ENCODE results near the gene MOGAT3. TPM values are rescaled to one million over a fixed set of nuclear protein-coding genes. Genes with fewer than 3 reads are reported as not detected.
A peak's percentile ranks its signal among the peaks of the same experiment; 100 is the strongest.

Gene MOGAT3
- total RNA-seq, 1 experiment from 2014 or later, result 0.81 TPM

GRCh38 chr7:101202603-101202918, 1.7 kb upstream of the MOGAT3 start:
- CTCF ChIA-PET, result interaction anchor here (1.0 to 5.3 kb wide), 9 partner anchors 10 to 313 kb away, joined by 3 to 57 read pairs (median 10); partner anchors contain the start of genes FIS1, PLOD3, UFSP1 and ZNHIT1
- Mint-ChIP-seq H3K4me3 (peak overlapping the region; percentile 72), H3K9me3 (no peaks in the 10 kb centered on the region)

GRCh38 chr7:101201695-101202602, 1.1 kb upstream of the MOGAT3 start:
- ChIA-PET CTCF (interaction anchor here (0.5 to 5.3 kb wide), 14 partner anchors 10 to 1097 kb away, joined by 3 to 57 read pairs (median 4); partner anchors contain the start of genes FIS1, PLOD3, UFSP1 and ZNHIT1), POLR2A (interaction anchor here (0.6 to 1.4 kb wide), 4 partner anchors 16 to 124 kb away, joined by 5 to 8 read pairs (median 6); partner anchors contain the start of genes PLOD3 and ZNHIT1)
- H3K9me3 Mint-ChIP-seq, result no peaks in the 10 kb centered on the region
- H3K27me3 Mint-ChIP-seq (ENCODE audit: low read depth), result peaks cover 16% of the 10 kb centered on the region
- peaks cover 28% of the 10 kb centered on the region for H3K4me1 Mint-ChIP-seq
- peak; percentile 62 for ATAC-seq
- H3K4me3 Mint-ChIP-seq, result peak overlapping the region; percentile 72
- DNase-seq (ENCODE audit: low spot score), result peak; percentile 56
- H3K36me3 Mint-ChIP-seq, result no peaks in the 10 kb centered on the region
- H3K27ac Mint-ChIP-seq, result no peak overlapping the region
- peak; percentile 64; the same call in 1 of the 2 replicates for TF ChIP-seq ZBTB43 (CRISPR knock-in tag; IDR thresholded peaks at IDR 0.05)
- TF ChIP-seq SMAD3 (CRISPR knock-in tag; IDR thresholded peaks at IDR 0.05; ENCODE audit: borderline replicate concordance), result no peak
- 0 out of 2 replicates have a peak, but pooled peaks have one; percentile 40 for TF ChIP-seq KAT7 (CRISPR knock-in tag; IDR thresholded peaks at IDR 0.05; ENCODE audit: borderline replicate concordance)
- no peak for TF ChIP-seq AFF4 (CRISPR knock-in tag; IDR thresholded peaks at IDR 0.05; ENCODE audit: borderline replicate concordance)
- 0 out of 2 replicates have a peak, but pooled peaks have one; percentile 49 for TF ChIP-seq ESRRA (CRISPR knock-in tag; IDR thresholded peaks at IDR 0.05; ENCODE audit: borderline replicate concordance)
- 0 out of 2 replicates have a peak, but pooled peaks have one; percentile 17 for TF ChIP-seq ARID4B (CRISPR knock-in tag; IDR thresholded peaks at IDR 0.05; ENCODE audit: borderline replicate concordance)
- TF ChIP-seq TP53 (CRISPR knock-in tag; IDR thresholded peaks at IDR 0.05), result peak; percentile 34; the same call in 1 of the 2 replicates
- TF ChIP-seq CREB1 (CRISPR knock-in tag; IDR thresholded peaks at IDR 0.05), result no peak
- TF ChIP-seq CBFB (CRISPR knock-in tag; IDR thresholded peaks at IDR 0.05; ENCODE audit: low read depth), result 0 out of 2 replicates have a peak, but pooled peaks have one; percentile 79
- TF ChIP-seq HMGA2 (CRISPR knock-in tag; IDR thresholded peaks at IDR 0.05), result no peak
- TF ChIP-seq AR (CRISPR knock-in tag; IDR thresholded peaks at IDR 0.05), result no peak

More at GRCh38 chr7:101202603-101202918, 1.7 kb upstream of the MOGAT3 start:
- TF ChIP-seq ZNF121 (CRISPR knock-in tag; IDR thresholded peaks at IDR 0.05) (peak; percentile 90), EMX1 (CRISPR knock-in tag; IDR thresholded peaks at IDR 0.05) (no peak), ERG (CRISPR knock-in tag; IDR thresholded peaks at IDR 0.05) (no peak), NFATC4 (CRISPR knock-in tag; IDR thresholded peaks at IDR 0.05) (no peak), SP1 (CRISPR knock-in tag; conservative IDR thresholded peaks at IDR 0.05) (no peak), ZMAT4 (CRISPR knock-in tag; IDR thresholded peaks at IDR 0.05) (no peak), IRF2 (CRISPR knock-in tag; IDR thresholded peaks at IDR 0.05; ENCODE audit: borderline replicate concordance, low read depth) (no peak)
- POLR2A ChIA-PET, result interaction anchor here (0.6 to 1.4 kb wide), 3 partner anchors 15 to 125 kb away, joined by 5 to 8 read pairs (median 7); partner anchors contain the start of genes PLOD3 and ZNHIT1
- Mint-ChIP-seq H3K36me3 (no peaks in the 10 kb centered on the region), H3K27me3 (ENCODE audit: low read depth) (peaks cover 16% of the 10 kb centered on the region), H3K27ac (no peak overlapping the region), H3K4me1 (peaks cover 28% of the 10 kb centered on the region)
- DNase-seq (ENCODE audit: low spot score) (no peak), ATAC-seq (no peak)
